SK-N-SH treated with all-trans-retinoic acid at 6 μM for 48 hours (cell line): Measurements from ENCODE around the gene ADGRG6.
"Not testable (repeated sequence)": the region's sequence is repeated elsewhere in the genome, so short reads cannot be mapped to it uniquely, and the experiment has no call there.

Experiments used
- BACH2 ChIP-seq: fragments of 250-450 bp; sonication (Bioruptor Pico); IDR thresholded peaks from 2 replicates; pipeline ENCODE4 v1.9.0; 2021; ENCODE audit warnings: mild to moderate bottlenecking, borderline replicate concordance
- CSDC2 ChIP-seq: fragments of 250-450 bp; sonication (Bioruptor Pico); IDR thresholded peaks from 2 replicates; pipeline ENCODE4 v1.5.0; 2020; ENCODE audit warnings: mild to moderate bottlenecking, moderate library complexity
- ESRRG ChIP-seq: fragments of 250-450 bp; sonication (Bioruptor Pico); IDR thresholded peaks from 2 replicates; pipeline ENCODE4 v1.6.1; 2021; ENCODE audit warnings: mild to moderate bottlenecking
- ISL1 ChIP-seq: fragments of 250-450 bp; sonication (Bioruptor Pico); IDR thresholded peaks from 2 replicates; pipeline ENCODE4 v2.1.2; 2022; ENCODE audit warnings: mild to moderate bottlenecking, moderate library complexity
- TOX ChIP-seq: fragments of 250-450 bp; sonication (Bioruptor Pico); IDR thresholded peaks from 2 replicates; pipeline ENCODE4 v1.8.0; 2021; ENCODE audit warnings: mild to moderate bottlenecking, moderate library complexity, borderline replicate concordance
- ZC3H10 ChIP-seq: fragments of 250-450 bp; sonication (Bioruptor Pico); IDR thresholded peaks from 2 replicates; pipeline ENCODE4 v1.5.1; 2021; ENCODE audit warnings: mild to moderate bottlenecking, moderate library complexity
- ZFP3 ChIP-seq: fragments of 250-450 bp; sonication (Bioruptor Pico); IDR thresholded peaks from 2 replicates; pipeline ENCODE4 v1.5.0; 2020; ENCODE audit warnings: mild to moderate bottlenecking, moderate library complexity
- ZFP30 ChIP-seq: fragments of 450-650 bp; formaldehyde crosslinking; IDR thresholded peaks from 2 replicates; pipeline ENCODE4 v1.5.0; 2022; ENCODE audit warnings: mild to moderate bottlenecking, moderate library complexity
- ZNF565 ChIP-seq: fragments of 450-650 bp; formaldehyde crosslinking; conservative IDR thresholded peaks from 2 replicates; pipeline ENCODE4 v1.5.0; 2020; ENCODE audit warnings: low read depth, mild to moderate bottlenecking, moderate library complexity
- TF ChIP-seq, protein P1 (sequence below): fragments of 250-450 bp; sonication (Bioruptor Pico); IDR thresholded peaks from 2 replicates; pipeline ENCODE4 v1.8.0; 2020; ENCODE audit warnings: mild to moderate bottlenecking, moderate library complexity, borderline replicate concordance
- TF ChIP-seq, protein P2 (sequence below): fragments of 250-450 bp; sonication (Bioruptor Pico); IDR thresholded peaks from 2 replicates; pipeline ENCODE4 v1.5.1; 2020; ENCODE audit warnings: low read depth, mild to moderate bottlenecking, moderate library complexity

DNA sequence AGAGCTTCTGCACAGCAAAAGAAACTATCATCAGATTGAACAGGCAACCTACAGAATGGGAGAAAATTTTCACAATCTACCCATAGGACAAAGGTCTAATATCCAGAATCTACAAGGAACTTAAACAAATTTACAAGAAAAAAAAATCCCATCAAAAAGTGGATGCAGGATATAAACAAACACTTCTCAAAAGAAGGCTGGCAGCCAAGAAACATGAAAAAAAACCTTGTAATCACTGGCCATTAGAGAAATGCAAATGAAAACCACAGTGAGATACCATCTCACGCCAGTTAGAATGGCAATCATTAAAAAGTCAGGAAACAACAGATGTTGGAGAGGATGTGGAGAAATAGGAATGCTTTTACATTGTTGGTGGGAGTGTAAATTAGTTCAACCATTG is 152.4 kb downstream of the ADGRG6 start:
- not testable (repeated sequence) for TF ChIP-seq BACH2 (CRISPR knock-in tag); ZFP3 (CRISPR knock-in tag); ZFP30 (CRISPR knock-in tag); ZC3H10; CSDC2 (CRISPR knock-in tag); ZNF565 (CRISPR knock-in tag); ISL1 (CRISPR knock-in tag); TOX; ESRRG (CRISPR knock-in tag)
- TF ChIP-seq, protein P1, sequence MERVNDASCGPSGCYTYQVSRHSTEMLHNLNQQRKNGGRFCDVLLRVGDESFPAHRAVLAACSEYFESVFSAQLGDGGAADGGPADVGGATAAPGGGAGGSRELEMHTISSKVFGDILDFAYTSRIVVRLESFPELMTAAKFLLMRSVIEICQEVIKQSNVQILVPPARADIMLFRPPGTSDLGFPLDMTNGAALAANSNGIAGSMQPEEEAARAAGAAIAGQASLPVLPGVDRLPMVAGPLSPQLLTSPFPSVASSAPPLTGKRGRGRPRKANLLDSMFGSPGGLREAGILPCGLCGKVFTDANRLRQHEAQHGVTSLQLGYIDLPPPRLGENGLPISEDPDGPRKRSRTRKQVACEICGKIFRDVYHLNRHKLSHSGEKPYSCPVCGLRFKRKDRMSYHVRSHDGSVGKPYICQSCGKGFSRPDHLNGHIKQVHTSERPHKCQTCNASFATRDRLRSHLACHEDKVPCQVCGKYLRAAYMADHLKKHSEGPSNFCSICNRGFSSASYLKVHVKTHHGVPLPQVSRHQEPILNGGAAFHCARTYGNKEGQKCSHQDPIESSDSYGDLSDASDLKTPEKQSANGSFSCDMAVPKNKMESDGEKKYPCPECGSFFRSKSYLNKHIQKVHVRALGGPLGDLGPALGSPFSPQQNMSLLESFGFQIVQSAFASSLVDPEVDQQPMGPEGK = not testable (repeated sequence)
- TF ChIP-seq, protein P2, sequence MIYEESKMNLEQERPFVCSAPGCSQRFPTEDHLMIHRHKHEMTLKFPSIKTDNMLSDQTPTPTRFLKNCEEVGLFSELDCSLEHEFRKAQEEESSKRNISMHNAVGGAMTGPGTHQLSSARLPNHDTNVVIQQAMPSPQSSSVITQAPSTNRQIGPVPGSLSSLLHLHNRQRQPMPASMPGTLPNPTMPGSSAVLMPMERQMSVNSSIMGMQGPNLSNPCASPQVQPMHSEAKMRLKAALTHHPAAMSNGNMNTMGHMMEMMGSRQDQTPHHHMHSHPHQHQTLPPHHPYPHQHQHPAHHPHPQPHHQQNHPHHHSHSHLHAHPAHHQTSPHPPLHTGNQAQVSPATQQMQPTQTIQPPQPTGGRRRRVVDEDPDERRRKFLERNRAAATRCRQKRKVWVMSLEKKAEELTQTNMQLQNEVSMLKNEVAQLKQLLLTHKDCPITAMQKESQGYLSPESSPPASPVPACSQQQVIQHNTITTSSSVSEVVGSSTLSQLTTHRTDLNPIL (CRISPR knock-in tag) = not testable (repeated sequence)
